ENCODE results near the gene ANO6. TPM values are rescaled to one million over a fixed set of nuclear protein-coding genes. Genes with fewer than 3 reads are reported as not detected.

ANO6 gene
- total and polyA plus RNA-seq, 4 donors, result 8.7 to 102 (median 40.5) TPM

DNA sequence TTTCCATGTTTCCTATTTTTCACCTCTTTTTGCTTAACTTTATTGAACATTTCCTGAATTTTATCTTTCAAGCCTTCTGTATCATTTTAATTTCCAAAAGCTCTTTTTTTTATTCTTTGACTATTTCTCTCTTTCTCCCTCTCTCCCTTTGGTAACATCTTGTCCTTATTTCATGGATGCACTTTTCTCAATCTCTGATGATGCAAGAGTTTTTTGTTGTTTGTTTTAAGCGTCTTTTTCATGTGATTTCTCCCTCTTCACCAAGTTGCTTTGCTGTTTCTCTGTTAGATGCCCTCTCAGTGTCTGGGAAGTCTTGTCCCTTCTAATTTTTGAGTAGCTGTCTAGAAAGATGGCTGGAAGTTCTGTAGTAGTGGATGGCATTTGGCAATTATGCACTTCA is 62.6 kb downstream of the ANO6 start:
- TF ChIP-seq, protein P1, sequence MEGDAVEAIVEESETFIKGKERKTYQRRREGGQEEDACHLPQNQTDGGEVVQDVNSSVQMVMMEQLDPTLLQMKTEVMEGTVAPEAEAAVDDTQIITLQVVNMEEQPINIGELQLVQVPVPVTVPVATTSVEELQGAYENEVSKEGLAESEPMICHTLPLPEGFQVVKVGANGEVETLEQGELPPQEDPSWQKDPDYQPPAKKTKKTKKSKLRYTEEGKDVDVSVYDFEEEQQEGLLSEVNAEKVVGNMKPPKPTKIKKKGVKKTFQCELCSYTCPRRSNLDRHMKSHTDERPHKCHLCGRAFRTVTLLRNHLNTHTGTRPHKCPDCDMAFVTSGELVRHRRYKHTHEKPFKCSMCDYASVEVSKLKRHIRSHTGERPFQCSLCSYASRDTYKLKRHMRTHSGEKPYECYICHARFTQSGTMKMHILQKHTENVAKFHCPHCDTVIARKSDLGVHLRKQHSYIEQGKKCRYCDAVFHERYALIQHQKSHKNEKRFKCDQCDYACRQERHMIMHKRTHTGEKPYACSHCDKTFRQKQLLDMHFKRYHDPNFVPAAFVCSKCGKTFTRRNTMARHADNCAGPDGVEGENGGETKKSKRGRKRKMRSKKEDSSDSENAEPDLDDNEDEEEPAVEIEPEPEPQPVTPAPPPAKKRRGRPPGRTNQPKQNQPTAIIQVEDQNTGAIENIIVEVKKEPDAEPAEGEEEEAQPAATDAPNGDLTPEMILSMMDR (IDR thresholded peaks at IDR 0.05; ENCODE audit: control extremely low read depth, extremely low read depth), result no peak
- DNase-seq, result no peak
- Histone ChIP-seq H3K36me3 (ENCODE audit: control insufficient read depth in 4 of 4, insufficient read depth in 4 of 4, low read length in 4 of 4) (peaks cover 1 to 16% (median 5%) of the 10 kb centered on the region in 4 donors), H3K9ac (ENCODE audit: insufficient read depth in 1 of 2, low read length in 2 of 2) (no peak overlapping the region), H3K4me1 (ENCODE audit: control insufficient read depth in 5 of 5, insufficient read depth in 5 of 5, low read length in 5 of 5) (peaks cover under 1 to 22% (median 9%) of the 10 kb centered on the region in 5 donors), H3K9me3 (ENCODE audit: control insufficient read depth in 4 of 4, insufficient read depth in 3 of 4, low read length in 3 of 4) (no peaks in the 10 kb centered on the region), H3K4me3 (no peak overlapping the region), H3K27me3 (ENCODE audit: control insufficient read depth in 3 of 3, insufficient read depth in 3 of 3, low read length in 2 of 3) (no peaks in the 10 kb centered on the region), H3K27ac (ENCODE audit: low read depth in 1 of 2, low read length in 1 of 2) (peak overlapping the region in 1 of 2 donors; percentile 54)
- no peak for ATAC-seq (ENCODE audit: insufficient read depth, low FRiP score)
- WGBS, 2 donors, result 35 to 43% methylated on average over 1 of the region's 1 CpG

DNA sequence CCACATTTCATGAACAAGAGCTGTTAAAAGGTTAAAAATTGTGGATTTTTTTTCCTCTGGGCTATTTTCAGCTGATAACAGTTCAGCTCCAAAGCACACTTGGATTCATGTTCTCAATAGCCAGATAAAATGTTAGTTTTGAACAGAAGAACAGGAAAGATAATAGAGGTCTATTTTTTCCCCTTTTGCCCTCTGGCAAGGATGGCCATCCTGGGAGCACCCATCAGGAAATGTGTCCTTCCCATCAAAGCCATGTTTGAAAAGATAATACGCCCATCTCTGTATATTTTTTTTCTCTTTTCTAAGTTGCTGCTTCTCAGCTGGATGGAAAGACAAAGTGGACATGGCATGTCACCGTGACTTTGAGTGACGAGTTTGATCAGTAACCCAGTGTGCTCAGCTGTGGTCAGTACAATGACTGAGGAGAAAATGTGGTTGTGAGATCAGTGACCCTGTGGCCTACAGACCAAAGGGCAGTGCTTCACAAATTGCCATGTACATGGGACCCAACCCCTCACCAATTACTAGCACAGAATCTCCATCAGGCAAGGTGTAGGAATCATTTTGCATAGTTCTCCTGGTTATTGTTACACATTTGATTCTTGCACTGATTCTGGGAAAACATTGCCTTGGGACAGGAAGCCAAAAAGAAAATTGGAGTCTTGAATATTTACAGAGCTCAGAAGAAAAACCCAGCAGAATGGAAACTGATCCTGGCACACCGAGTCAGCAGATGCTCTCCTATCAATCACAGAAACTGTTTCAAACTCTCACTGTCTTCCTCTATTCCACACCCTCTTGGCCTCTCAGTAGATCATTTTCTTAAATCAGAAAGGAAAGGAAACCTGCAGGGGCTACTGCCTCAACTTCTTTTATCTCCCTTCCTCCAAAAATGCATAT is 64.3 kb downstream of the ANO6 start:
- H3K4me1 ChIP-seq (ENCODE audit: control insufficient read depth in 5 of 5, insufficient read depth in 5 of 5, low read length in 5 of 5), result peaks cover 5 to 20% (median 14%) of the 10 kb centered on the region in 5 donors
- no peaks in the 10 kb centered on the region for H3K9me3 ChIP-seq (ENCODE audit: control insufficient read depth in 4 of 4, insufficient read depth in 3 of 4, low read length in 3 of 4)
- DNase-seq, result no peak
- TF ChIP-seq, protein P1 (IDR thresholded peaks at IDR 0.05; ENCODE audit: control extremely low read depth, extremely low read depth), result no peak
- H3K36me3 ChIP-seq (ENCODE audit: control insufficient read depth in 4 of 4, insufficient read depth in 4 of 4, low read length in 4 of 4), result peaks cover 1 to 9% (median 5%) of the 10 kb centered on the region in 4 donors
- H3K9ac ChIP-seq (ENCODE audit: insufficient read depth in 1 of 2, low read length in 2 of 2), result no peak overlapping the region
- ATAC-seq (ENCODE audit: insufficient read depth, low FRiP score), result no peak
- peak overlapping the region in 1 of 2 donors; percentile 33 for H3K27ac ChIP-seq (ENCODE audit: low read depth in 1 of 2, low read length in 1 of 2)
- no peaks in the 10 kb centered on the region for H3K27me3 ChIP-seq (ENCODE audit: control insufficient read depth in 3 of 3, insufficient read depth in 3 of 3, low read length in 2 of 3)
- no peak overlapping the region for H3K4me3 ChIP-seq
- 73 to 78% methylated on average over 4 of the region's 4 CpGs for WGBS, 2 donors

DNA sequence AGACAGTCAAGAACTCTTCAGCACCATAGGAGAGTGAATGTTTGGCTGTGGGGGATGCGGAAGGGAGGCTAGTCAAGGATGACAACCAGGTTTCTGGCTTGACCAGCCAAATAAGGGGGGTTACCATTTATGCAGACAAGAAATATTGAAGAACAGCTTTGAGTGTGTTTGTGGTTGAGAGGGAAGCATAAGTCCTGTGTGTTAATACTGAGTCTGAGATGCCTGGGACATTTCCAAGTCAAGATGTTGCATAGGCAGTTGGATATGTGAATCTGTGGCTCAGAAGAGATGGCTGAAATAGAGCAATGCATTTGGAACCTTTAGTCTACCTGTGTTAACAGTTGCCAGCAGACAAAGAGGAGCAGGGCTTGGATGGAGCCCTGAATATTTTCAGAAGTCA is 66.1 kb downstream of the ANO6 start:
- ATAC-seq (ENCODE audit: insufficient read depth, low FRiP score) (no peak), DNase-seq (no peak)
- Histone ChIP-seq H3K4me1 (ENCODE audit: control insufficient read depth in 5 of 5, insufficient read depth in 5 of 5, low read length in 5 of 5) (peaks cover 3 to 24% (median 9%) of the 10 kb centered on the region in 5 donors), H3K36me3 (ENCODE audit: control insufficient read depth in 4 of 4, insufficient read depth in 4 of 4, low read length in 4 of 4) (peaks cover 1 to 7% (median 3%) of the 10 kb centered on the region in 4 donors), H3K9me3 (ENCODE audit: control insufficient read depth in 4 of 4, insufficient read depth in 3 of 4, low read length in 3 of 4) (no peaks in the 10 kb centered on the region), H3K27me3 (ENCODE audit: control insufficient read depth in 3 of 3, insufficient read depth in 3 of 3, low read length in 2 of 3) (no peaks in the 10 kb centered on the region), H3K27ac (ENCODE audit: low read depth in 1 of 2, low read length in 1 of 2) (no peak overlapping the region), H3K9ac (ENCODE audit: insufficient read depth in 1 of 2, low read length in 2 of 2) (no peak overlapping the region), H3K4me3 (no peak overlapping the region)
- TF ChIP-seq, protein P1 (IDR thresholded peaks at IDR 0.05; ENCODE audit: control extremely low read depth, extremely low read depth), result no peak
- WGBS, 2 donors, result 96 to 100% methylated on average over 1 of the region's 1 CpG
